ENCODE results near the gene TRAF3.

Gene TRAF3

DNA sequence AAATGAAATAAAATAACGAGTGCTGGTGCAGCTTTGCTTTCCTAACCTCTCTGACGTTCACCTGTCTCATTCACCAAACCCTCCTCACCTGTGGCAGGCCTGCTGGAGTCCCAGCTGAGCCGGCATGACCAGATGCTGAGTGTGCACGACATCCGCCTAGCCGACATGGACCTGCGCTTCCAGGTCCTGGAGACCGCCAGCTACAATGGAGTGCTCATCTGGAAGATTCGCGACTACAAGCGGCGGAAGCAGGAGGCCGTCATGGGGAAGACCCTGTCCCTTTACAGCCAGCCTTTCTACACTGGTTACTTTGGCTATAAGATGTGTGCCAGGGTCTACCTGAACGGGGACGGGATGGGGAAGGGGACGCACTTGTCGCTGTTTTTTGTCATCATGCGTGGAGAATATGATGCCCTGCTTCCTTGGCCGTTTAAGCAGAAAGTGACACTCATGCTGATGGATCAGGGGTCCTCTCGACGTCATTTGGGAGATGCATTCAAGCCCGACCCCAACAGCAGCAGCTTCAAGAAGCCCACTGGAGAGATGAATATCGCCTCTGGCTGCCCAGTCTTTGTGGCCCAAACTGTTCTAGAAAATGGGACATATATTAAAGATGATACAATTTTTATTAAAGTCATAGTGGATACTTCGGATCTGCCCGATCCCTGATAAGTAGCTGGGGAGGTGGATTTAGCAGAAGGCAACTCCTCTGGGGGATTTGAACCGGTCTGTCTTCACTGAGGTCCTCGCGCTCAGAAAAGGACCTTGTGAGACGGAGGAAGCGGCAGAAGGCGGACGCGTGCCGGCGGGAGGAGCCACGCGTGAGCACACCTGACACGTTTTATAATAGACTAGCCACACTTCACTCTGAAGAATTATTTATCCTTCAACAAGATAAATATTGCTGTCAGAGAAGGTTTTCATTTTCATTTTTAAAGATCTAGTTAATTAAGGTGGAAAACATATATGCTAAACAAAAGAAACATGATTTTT lies 128.2 kb downstream of the TRAF3 start:
- TF ChIP-seq POLR2AphosphoS5 (IDR thresholded peaks at IDR 0.05; ENCODE audit: low read depth, low read length) = no peak
- TF ChIP-seq, protein P1, sequence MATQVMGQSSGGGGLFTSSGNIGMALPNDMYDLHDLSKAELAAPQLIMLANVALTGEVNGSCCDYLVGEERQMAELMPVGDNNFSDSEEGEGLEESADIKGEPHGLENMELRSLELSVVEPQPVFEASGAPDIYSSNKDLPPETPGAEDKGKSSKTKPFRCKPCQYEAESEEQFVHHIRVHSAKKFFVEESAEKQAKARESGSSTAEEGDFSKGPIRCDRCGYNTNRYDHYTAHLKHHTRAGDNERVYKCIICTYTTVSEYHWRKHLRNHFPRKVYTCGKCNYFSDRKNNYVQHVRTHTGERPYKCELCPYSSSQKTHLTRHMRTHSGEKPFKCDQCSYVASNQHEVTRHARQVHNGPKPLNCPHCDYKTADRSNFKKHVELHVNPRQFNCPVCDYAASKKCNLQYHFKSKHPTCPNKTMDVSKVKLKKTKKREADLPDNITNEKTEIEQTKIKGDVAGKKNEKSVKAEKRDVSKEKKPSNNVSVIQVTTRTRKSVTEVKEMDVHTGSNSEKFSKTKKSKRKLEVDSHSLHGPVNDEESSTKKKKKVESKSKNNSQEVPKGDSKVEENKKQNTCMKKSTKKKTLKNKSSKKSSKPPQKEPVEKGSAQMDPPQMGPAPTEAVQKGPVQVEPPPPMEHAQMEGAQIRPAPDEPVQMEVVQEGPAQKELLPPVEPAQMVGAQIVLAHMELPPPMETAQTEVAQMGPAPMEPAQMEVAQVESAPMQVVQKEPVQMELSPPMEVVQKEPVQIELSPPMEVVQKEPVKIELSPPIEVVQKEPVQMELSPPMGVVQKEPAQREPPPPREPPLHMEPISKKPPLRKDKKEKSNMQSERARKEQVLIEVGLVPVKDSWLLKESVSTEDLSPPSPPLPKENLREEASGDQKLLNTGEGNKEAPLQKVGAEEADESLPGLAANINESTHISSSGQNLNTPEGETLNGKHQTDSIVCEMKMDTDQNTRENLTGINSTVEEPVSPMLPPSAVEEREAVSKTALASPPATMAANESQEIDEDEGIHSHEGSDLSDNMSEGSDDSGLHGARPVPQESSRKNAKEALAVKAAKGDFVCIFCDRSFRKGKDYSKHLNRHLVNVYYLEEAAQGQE (IDR thresholded peaks at IDR 0.05; ENCODE audit: insufficient read depth in 1 of 2, low read depth in 2 of 2, low read length in 2 of 2) = no peak
- TF ChIP-seq SIN3A (IDR thresholded peaks at IDR 0.05; ENCODE audit: borderline replicate concordance, insufficient read depth, low read length) = no peak
- TF ChIP-seq FOXP2 (optimal IDR thresholded peaks at IDR 0.05; ENCODE audit: borderline replicate concordance, extremely low read depth, extremely low read length, insufficient read depth) = no peak
- no peak for TF ChIP-seq TAF1 (IDR thresholded peaks at IDR 0.05; ENCODE audit: borderline replicate concordance, insufficient read depth, low read length)

DNA sequence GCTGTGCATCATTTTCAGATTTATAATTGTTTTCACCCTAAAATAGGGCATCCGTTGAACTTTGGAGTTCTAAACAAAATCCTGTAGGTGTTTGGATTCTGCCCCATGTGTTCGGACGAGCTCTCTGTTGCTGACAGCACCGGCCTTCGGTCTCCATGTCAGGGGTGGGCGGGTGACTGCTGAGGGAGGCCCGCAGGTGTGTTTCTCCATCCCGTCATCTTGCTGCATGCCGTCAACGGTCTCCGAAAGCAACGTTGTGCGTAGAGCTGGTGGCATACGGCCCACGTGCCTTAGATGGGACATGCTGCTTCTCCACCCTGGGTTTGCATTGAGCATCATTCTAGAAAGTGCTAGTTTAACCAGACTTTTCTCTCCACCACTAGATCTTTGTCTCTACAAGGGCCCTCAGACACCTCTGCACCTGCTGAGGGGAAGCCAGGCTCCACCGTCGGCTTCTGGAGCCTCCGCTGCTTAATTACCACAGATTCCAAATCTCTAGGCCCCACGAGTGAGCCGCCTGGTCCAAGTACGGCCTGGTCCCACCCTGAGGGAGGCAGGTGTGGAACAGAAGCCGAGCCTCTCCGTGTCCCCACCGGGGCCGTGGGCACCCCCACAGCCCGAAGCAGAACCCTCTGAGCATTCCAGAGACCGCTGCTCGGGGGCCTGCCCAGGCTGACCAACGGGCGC lies 129.5 kb downstream of the TRAF3 start:
- no peak for TF ChIP-seq TAF1 (IDR thresholded peaks at IDR 0.05; ENCODE audit: borderline replicate concordance, insufficient read depth, low read length)
- no peak for TF ChIP-seq SIN3A (IDR thresholded peaks at IDR 0.05; ENCODE audit: borderline replicate concordance, insufficient read depth, low read length)
- TF ChIP-seq, protein P1 (IDR thresholded peaks at IDR 0.05; ENCODE audit: insufficient read depth in 1 of 2, low read depth in 2 of 2, low read length in 2 of 2) = no peak
- TF ChIP-seq POLR2AphosphoS5 (IDR thresholded peaks at IDR 0.05; ENCODE audit: low read depth, low read length) = no peak
- no peak for TF ChIP-seq FOXP2 (optimal IDR thresholded peaks at IDR 0.05; ENCODE audit: borderline replicate concordance, extremely low read depth, extremely low read length, insufficient read depth)

DNA sequence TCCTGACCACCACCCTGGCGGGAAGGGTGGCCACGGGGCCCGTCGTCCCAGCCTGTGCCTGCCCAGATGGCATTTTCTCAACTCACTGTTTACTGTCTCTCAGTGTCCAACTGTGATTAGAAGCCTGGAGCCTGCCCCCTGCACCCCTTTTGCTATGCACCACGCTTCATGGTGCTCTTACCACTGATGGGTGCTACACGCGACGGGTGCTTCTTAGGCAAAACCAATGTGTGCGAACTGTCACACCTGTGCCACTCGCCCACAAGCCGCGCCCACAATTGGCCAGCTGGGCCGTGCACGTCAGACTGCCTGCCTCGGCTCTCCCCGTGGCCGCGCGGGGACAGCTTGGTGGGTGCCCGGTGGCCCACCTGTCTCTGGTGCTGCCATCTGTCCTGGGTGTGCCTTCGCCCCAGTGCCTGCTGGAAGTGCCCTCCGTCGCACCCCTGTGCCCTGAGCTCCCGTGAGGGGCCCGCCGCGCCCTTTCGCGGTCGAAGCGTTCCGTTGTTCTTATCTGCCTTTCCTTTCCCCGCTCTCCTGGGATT lies 130.1 kb downstream of the TRAF3 start:
- TF ChIP-seq, protein P1 (IDR thresholded peaks at IDR 0.05; ENCODE audit: insufficient read depth in 1 of 2, low read depth in 2 of 2, low read length in 2 of 2) = no peak
- TF ChIP-seq SIN3A (IDR thresholded peaks at IDR 0.05; ENCODE audit: borderline replicate concordance, insufficient read depth, low read length) = no peak

DNA sequence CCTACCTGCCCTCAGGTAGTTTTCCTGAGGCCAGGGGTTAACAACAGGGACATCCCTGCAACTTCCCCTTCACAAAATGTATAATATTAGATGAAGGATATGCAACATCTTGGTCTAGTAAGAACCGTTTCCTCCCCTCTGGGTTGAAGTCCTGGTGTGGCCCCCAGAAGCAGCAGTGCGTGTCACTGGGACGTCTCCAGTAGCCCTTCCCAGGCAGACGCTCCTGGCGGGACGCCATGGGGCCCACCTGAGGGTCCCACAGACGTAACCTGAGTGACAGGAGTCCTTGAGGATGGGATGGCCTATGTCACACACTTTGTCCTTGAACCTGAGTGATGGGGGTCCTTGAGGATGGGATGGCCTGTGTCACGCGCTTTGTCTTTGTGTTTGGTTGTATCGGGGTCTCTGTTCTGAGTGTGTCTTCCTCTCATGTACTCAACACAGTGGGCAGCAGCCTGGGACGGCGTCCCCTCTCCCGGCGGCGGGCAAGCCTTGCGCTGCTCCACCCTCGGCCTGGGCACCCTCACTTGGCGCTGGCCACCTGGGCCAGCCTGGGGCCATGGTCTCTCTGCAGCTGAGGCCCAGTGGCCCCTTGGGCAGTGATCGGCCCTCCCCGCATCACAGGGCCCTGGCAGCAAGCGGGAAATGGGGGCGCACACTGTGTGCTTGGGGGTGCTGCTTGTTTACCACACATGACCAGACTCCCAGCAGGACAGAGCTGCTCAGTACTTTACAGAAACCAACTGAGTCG lies 130.9 kb downstream of the TRAF3 start:
- TF ChIP-seq FOXP2 (optimal IDR thresholded peaks at IDR 0.05; ENCODE audit: borderline replicate concordance, extremely low read depth, extremely low read length, insufficient read depth) = no peak
- TF ChIP-seq SIN3A (IDR thresholded peaks at IDR 0.05; ENCODE audit: borderline replicate concordance, insufficient read depth, low read length) = no peak
- TF ChIP-seq POLR2AphosphoS5 (IDR thresholded peaks at IDR 0.05; ENCODE audit: low read depth, low read length) = no peak
- TF ChIP-seq, protein P1 (IDR thresholded peaks at IDR 0.05; ENCODE audit: insufficient read depth in 1 of 2, low read depth in 2 of 2, low read length in 2 of 2) = no peak
- TF ChIP-seq TAF1 (IDR thresholded peaks at IDR 0.05; ENCODE audit: borderline replicate concordance, insufficient read depth, low read length) = no peak
